GM18508 (cell line): ENCODE data around the gene DNM3.

Experiments used
- ATAC-seq: cut with Tn5 transposase; IDR thresholded peaks from one replicate; pipeline ENCODE4 v1.9.1; 2021; ENCODE audit warnings: moderate number of reproducible peaks; ENCODE audit not compliant: insufficient read depth, unreplicated experiment

DNM3 gene

GRCh38 chr1:172252321-172252720, 411.0 kb downstream of the DNM3 start:
- no peak for ATAC-seq

- no peak for ATAC-seq
Measured at GRCh38 chr1:172252958-172253357, 411.7 kb downstream of the DNM3 start.

DNA sequence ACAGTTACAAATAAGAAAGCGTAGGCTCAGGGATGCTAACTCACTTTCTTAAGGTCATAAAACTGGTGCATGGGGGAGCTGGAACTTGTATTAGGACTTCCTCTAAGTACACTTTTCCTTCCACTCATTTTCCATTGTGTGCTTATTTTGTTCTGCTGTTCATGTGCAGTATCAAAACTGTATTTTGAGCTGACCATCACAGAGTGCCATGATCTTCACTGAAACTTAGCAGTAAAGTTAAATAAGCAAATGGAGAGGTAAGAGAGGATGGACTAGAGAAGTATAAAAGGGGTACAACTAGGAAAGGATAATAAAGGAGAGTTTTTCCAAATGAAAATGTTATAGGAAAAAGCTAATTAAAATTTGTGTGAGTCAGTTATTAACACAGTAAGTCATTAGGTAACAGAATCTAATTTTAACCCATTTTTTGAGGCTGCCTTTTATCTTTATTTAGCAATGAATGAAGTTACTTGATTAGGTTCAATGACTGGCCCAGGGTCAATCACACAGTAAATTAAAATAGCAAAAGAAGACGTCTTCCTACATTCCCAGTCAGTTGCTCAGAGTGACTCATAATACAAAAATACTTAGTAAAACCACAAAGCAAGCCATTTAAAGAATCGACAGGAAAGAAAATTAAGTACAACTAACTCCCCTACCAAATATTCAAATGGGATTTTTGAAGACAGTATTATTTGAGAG, 413.4 kb downstream of the DNM3 start:
- ATAC-seq: no peak

DNA sequence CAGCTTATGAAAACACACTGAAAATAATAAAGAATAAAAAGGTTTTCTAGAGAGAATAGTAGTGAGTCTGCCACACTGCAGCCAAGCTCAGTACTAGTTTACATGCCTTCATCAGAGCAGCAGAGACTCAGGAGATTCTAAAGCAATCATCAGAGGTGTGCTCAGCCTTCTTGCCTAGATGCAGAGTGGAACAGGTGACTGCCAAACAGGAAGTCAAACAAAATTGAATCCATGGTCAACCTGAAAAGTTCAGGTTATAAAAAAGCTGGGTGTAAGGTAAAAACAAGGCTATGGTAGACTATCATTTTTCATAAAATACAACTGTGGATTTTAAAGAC, 413.9 kb downstream of the DNM3 start:
- no peak for ATAC-seq

DNA sequence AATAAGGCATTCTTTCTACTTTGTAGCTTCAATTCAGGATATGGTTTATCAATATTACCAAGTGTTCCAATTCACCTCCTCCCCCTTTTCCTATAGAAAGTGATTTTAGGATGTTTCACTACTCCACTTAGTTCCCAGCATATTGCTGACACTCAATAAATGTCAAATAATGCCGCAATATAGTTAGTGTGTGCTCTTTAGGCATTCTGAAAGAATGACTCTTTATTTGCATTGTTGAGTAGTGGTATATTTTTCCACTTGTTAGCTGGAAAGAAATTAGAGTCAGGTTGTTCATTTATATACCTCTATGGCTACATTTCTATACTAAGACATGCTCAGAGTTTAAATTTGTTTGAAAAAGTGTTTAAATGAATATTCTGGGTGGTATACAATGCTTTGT, 424.6 kb downstream of the DNM3 start:
- no peak for ATAC-seq

DNA sequence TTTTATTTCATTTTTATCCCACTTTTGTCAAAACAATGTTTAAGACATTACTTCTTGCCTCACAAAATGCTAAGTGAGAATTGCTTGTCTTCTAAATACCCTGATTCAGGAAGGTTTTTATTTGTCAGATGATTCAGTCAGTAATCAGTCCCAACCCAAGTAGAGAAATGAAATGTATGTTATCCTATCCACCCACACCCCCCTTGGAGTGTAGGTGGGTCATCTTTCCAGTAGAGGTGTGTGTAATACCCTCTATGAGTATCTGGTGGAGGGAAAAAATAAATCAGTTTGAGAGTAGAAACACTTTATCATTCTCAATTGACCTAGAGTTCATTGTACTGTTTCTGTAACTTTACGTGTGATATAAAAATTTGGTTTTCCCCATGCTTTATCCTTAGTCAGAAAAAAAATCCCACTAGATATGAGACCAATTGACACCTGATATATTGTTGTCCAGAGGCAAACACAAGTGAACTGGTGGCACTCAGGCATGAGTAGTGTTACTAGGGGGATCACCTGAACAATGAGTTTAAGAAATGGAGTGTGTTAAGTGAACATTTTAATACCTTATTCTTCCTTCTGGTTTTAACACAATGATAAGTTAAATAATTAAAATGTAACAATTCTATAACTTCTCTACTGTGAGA, 425.4 kb downstream of the DNM3 start:
- ATAC-seq: no peak

DNA sequence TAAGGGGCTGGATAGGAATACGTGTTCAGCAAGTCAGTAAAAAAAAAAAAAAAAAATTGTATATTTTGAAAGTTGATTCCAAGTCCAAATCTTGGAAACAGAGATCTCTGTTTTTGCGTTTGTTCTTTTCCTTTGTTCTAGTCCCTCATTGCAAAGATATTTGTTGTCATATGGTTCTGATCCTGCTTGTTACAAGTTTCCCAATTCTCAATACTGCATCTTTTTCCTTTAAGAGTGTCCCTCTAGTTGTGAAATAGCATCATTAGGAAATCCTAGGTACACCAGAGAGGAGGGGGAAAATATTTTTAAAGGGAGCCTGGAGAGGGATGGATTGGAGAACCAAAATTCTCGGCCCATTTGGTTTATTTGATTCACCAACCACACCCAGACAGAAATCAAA, 426.9 kb downstream of the DNM3 start:
- ATAC-seq: no peak

DNA sequence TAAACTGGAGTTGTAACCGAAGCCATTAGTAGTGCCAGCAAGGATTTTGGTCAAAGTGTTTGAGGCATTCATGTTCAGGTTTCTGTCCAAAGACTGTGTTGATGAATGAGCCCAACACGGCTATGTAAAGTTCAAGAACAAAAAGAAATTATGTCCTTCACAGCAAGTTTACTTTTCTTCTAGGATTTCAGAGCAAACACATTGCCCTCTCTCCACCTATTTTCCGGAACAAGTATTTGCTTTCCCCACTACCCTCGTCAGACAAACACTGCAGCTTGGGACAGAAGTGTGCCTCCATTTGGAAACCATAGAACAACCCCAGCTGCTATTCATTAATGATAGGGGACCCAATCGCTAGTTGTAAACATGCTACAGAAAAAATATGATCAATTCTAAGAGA, 427.8 kb downstream of the DNM3 start:
- no peak for ATAC-seq

GRCh38 chr1:172269644-172270043, 428.3 kb downstream of the DNM3 start:
- ATAC-seq: no peak

- ATAC-seq: no peak
Measured at GRCh38 chr1:172270605-172271004, 429.3 kb downstream of the DNM3 start.

- ATAC-seq: no peak
Measured at GRCh38 chr1:172272087-172272486, 430.8 kb downstream of the DNM3 start.

- ATAC-seq: no peak
Measured at GRCh38 chr1:172273647-172274396, 432.5 kb downstream of the DNM3 start.

- no peak for ATAC-seq
Measured at GRCh38 chr1:172275478-172275877, 434.2 kb downstream of the DNM3 start.

GRCh38 chr1:172276120-172276818, 435.0 kb downstream of the DNM3 start:
- ATAC-seq: no peak

GRCh38 chr1:172277275-172277674, 436.0 kb downstream of the DNM3 start:
- no peak for ATAC-seq

- no peak for ATAC-seq
Measured at GRCh38 chr1:172277989-172278388, 436.7 kb downstream of the DNM3 start.

DNA sequence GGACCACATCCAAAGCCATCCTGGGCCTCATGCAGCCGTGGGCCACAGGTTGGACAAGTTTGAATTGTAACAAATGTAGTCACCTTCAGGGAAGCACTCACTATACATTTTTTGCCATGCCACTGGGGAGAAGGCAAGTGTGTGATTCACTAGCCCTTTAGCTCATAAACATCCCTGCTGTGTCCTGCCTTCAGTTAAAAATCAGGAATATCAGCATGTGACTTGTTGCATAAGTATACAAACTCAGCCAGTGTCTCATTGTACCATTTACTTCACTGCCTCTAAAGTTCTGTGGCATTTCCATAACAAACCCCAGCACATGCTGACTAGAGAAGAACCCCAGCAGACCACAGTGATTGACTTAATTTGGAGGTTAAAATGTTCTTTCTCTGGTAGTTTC, 437.2 kb downstream of the DNM3 start:
- ATAC-seq: no peak

GRCh38 chr1:172279939-172280636, 438.8 kb downstream of the DNM3 start:
- ATAC-seq: no peak

DNA sequence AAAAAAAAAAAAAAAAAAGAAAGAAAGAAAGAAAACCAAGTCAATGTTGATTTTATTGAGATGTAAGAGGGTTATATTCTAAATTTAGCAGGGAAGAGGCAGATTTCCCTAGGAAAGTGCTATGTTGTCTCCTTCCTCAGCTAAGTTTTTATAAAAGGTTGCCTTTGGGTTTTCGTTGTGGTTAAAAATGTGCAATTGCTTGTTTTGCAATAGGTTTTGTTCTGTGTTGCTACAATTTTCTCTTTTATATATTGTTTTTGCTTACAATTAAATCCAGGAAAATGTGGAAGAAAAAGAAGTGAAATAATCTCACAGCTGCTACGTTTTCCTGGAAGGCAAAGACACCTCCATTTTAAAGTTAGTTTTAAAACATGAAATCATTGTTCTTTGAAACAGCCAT, 442.5 kb downstream of the DNM3 start:
- no peak for ATAC-seq

GRCh38 chr1:172286629-172287076, 445.4 kb downstream of the DNM3 start:
- no peak for ATAC-seq
